H9 (cell line): ENCODE results near the gene SLC7A5. TPM values are rescaled to one million over a fixed set of nuclear protein-coding genes. Genes with fewer than 3 reads are reported as not detected.

Source experiments
- DNase-seq: peaks from one replicate; pipeline ENCODE4 v3.0.0-alpha.2; 2017
- H2AFZ ChIP-seq: one replicate; pipeline ENCODE4 v1.6.1; 2013; ENCODE audit warnings: mild to moderate bottlenecking, low read length, control low read depth, moderate library complexity
- H2AK5ac ChIP-seq: 2 replicates; pipeline ENCODE4 v1.6.1; 2013; ENCODE audit warnings: low read length, control low read depth, mixed read lengths; ENCODE audit not compliant: insufficient read length
- H2BK120ac ChIP-seq: one replicate; pipeline ENCODE4 v1.6.1; 2013; ENCODE audit warnings: low read depth, mild to moderate bottlenecking, low read length, control low read depth, inconsistent platforms; ENCODE audit not compliant: poor library complexity, severe bottlenecking
- H2BK12ac ChIP-seq: 2 replicates; pipeline ENCODE4 v1.6.1; 2013; ENCODE audit warnings: low read length, control low read depth, mixed read lengths, low read depth; ENCODE audit not compliant: insufficient read length
- H2BK15ac ChIP-seq: 2 replicates; pipeline ENCODE4 v1.6.1; 2013; ENCODE audit warnings: low read depth, low read length, control low read depth
- H2BK20ac ChIP-seq: one replicate; pipeline ENCODE4 v1.6.1; 2013; ENCODE audit warnings: low read depth, mild to moderate bottlenecking, low read length, control low read depth, inconsistent platforms; ENCODE audit not compliant: poor library complexity, severe bottlenecking
- H2BK5ac ChIP-seq: 2 replicates; pipeline ENCODE4 v1.6.1; 2013; ENCODE audit warnings: low read length, control low read depth, mixed read lengths; ENCODE audit not compliant: insufficient read length
- H3K14ac ChIP-seq: 2 replicates; pipeline ENCODE4 v1.6.1; 2013; ENCODE audit warnings: low read length, control low read depth; ENCODE audit not compliant: insufficient read depth
- H3K18ac ChIP-seq: 2 replicates; pipeline ENCODE4 v1.6.1; 2013; ENCODE audit warnings: low read depth, mild to moderate bottlenecking, mixed read lengths, low read length, control low read depth; ENCODE audit not compliant: insufficient read length
- H3K23ac ChIP-seq: 2 replicates; pipeline ENCODE4 v1.6.1; 2013; ENCODE audit warnings: low read length, control low read depth, mixed read lengths, low read depth; ENCODE audit not compliant: insufficient read length
- H3K23me2 ChIP-seq: 2 replicates; pipeline ENCODE4 v1.6.1; 2013; ENCODE audit warnings: low read depth, mild to moderate bottlenecking, mixed read lengths, low read length, control low read depth; ENCODE audit not compliant: insufficient read length, poor library complexity, severe bottlenecking
- H3K27ac ChIP-seq: 2 replicates; pipeline ENCODE4 v1.5.1; 2013; ENCODE audit warnings: low read length, control low read depth, mixed read lengths, low read depth; ENCODE audit not compliant: insufficient read length
- H3K27me3 ChIP-seq: 2 replicates; pipeline ENCODE4 v1.6.1; 2013; ENCODE audit warnings: low read length, control low read depth, inconsistent platforms; ENCODE audit not compliant: insufficient read depth
- H3K4ac ChIP-seq: 2 replicates; pipeline ENCODE4 v1.6.1; 2013; ENCODE audit warnings: low read depth, mild to moderate bottlenecking, control low read depth, inconsistent platforms, low read length, moderate library complexity
- H3K4me1 ChIP-seq: 2 replicates; pipeline ENCODE4 v1.6.1; 2013; ENCODE audit warnings: low read length, control low read depth, inconsistent platforms; ENCODE audit not compliant: insufficient read depth
- H3K4me2 ChIP-seq: 2 replicates; pipeline ENCODE4 v1.6.1; 2013; ENCODE audit warnings: low read length, control low read depth, mixed read lengths; ENCODE audit not compliant: insufficient read length, insufficient read depth
- H3K56ac ChIP-seq: 2 replicates; pipeline ENCODE4 v1.6.1; 2013; ENCODE audit warnings: low read depth, mild to moderate bottlenecking, mixed read lengths, low read length, control low read depth; ENCODE audit not compliant: insufficient read length
- H3K79me1 ChIP-seq: 2 replicates; pipeline ENCODE4 v1.6.1; 2013; ENCODE audit warnings: low read depth, mild to moderate bottlenecking, moderate library complexity, low read length, control low read depth, inconsistent platforms; ENCODE audit not compliant: insufficient read depth, poor library complexity, severe bottlenecking
- H3K79me2 ChIP-seq: 2 replicates; pipeline ENCODE4 v1.6.1; 2013; ENCODE audit warnings: low read length, control low read depth, inconsistent platforms; ENCODE audit not compliant: insufficient read depth
- H3K9ac ChIP-seq: 2 replicates; pipeline ENCODE4 v1.6.1; 2013; ENCODE audit warnings: low read length, control low read depth, mixed read lengths; ENCODE audit not compliant: insufficient read length; ENCODE audit errors: extremely low read depth
- H3K9me3 ChIP-seq: one replicate; pipeline ENCODE4 v1.6.1; 2013; ENCODE audit warnings: low read depth, low read length, inconsistent platforms; ENCODE audit not compliant: control insufficient read depth
- H3T11ph ChIP-seq: one replicate; pipeline ENCODE4 v1.6.1; 2013; ENCODE audit warnings: mild to moderate bottlenecking, low read length, control low read depth, inconsistent platforms
- H4K20me1 ChIP-seq: one replicate; pipeline ENCODE4 v1.6.1; 2013; ENCODE audit not compliant: control insufficient read depth, insufficient read length, insufficient read depth
- H4K5ac ChIP-seq: 2 replicates; pipeline ENCODE4 v1.6.1; 2013; ENCODE audit warnings: low read depth, mild to moderate bottlenecking, mixed read lengths, low read length, control low read depth; ENCODE audit not compliant: insufficient read length
- H4K8ac ChIP-seq: replicated peaks from 2 replicates; pipeline ENCODE4 v1.6.1; 2013; ENCODE audit warnings: low read length, control low read depth, mixed read lengths, low read depth; ENCODE audit not compliant: insufficient read length
- H4K91ac ChIP-seq: 2 replicates; pipeline ENCODE4 v1.6.1; 2013; ENCODE audit warnings: low read depth, mild to moderate bottlenecking, moderate library complexity, mixed read lengths, low read length, control low read depth; ENCODE audit not compliant: insufficient read length
- H3K27ac Mint-ChIP-seq, 3 experiments: 2 replicates in 2 of 3; 3 replicates in 1 of 3; pipeline ENCODE4 v1.8.0; 2020 to 2021; ENCODE audit warnings: mixed read lengths in 3 of 3, mild to moderate bottlenecking in 1 of 3, moderate library complexity in 1 of 3
- H3K27me3 Mint-ChIP-seq: 2 replicates; pipeline ENCODE4 v1.8.0; 2021; ENCODE audit warnings: low read depth, mild to moderate bottlenecking, moderate library complexity, mixed read lengths
- H3K36me3 Mint-ChIP-seq, 3 experiments: 2 replicates in 2 of 3; 3 replicates in 1 of 3; pipeline ENCODE4 v1.8.0; 2020 to 2021; ENCODE audit warnings: low read depth in 3 of 3, mixed read lengths in 3 of 3; ENCODE audit not compliant: insufficient read depth in 1 of 3
- H3K4me1 Mint-ChIP-seq, 2 experiments: 2 replicates each; pipeline ENCODE4 v1.8.0; 2020; ENCODE audit warnings: mixed read lengths in 2 of 2
- H3K4me3 Mint-ChIP-seq, 2 experiments: 2 replicates in 1 of 2; 3 replicates in 1 of 2; pipeline ENCODE4 v1.8.0; 2020 to 2021; ENCODE audit warnings: mild to moderate bottlenecking in 2 of 2, mixed read lengths in 2 of 2, moderate library complexity in 1 of 2
- H3K9me3 Mint-ChIP-seq, 2 experiments: 2 replicates in 1 of 2; 3 replicates in 1 of 2; pipeline ENCODE4 v1.8.0; 2020; ENCODE audit warnings: mild to moderate bottlenecking in 2 of 2, mixed read lengths in 2 of 2, moderate library complexity in 1 of 2
- WGBS: extraction: QIAGEN DNeasy Blood & Tissue Kit; methylation state at CpG from one replicate; pipeline ENCODE4 v1.1.7; 2013; ENCODE audit warnings: missing lambda C conversion rate, low lambda C conversion rate, mixed read lengths; ENCODE audit not compliant: insufficient read length; ENCODE audit errors: extremely low coverage; 5-methylcytosine and 5-hydroxymethylcytosine counted together
- total RNA-seq: library from RNA; stranded (reverse); gene quantifications from 2 replicates; pipeline ENCODE4 v1.2.1, GENCODE V29; 2021
- TF ChIP-seq, protein P1 (sequence below): fragments of 200-600 bp; sonication (generic); conservative IDR thresholded peaks from 3 replicates; pipeline ENCODE4 v1.8.0; 2021; ENCODE audit warnings: antibody characterized with exemption, mild to moderate bottlenecking

The SLC7A5 gene
- total RNA-seq, 1 experiment from 2014 or later, result 217 TPM

DNA sequence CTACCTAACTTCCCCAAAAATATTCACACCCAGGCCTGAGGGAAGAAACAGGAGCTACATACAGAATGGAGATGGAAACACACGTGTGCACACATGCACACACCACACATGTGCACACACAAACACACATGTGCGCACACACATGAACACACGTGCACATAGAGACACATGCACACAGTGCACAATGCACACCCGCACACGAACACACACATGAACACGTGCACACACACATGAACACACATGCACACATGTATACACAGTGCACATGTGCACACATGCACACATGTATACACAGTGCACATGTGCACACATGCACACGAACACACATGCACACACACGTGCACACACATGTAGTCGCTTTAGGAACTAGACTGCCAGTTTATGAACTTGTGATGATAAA is 48.2 kb upstream of the SLC7A5 start:
- Histone ChIP-seq H3K56ac (no peak overlapping the region), H3K79me2 (no peaks in the 10 kb centered on the region), H3K14ac (no peak overlapping the region), H3K4me2 (no peak overlapping the region), H3K27ac (no peak overlapping the region), H2BK15ac (no peak overlapping the region), H2AK5ac (no peak overlapping the region), H4K91ac (no peak overlapping the region), H2AFZ (no peak overlapping the region), H3K23ac (no peak overlapping the region), H4K5ac (no peak overlapping the region), H2BK20ac (no peak overlapping the region), H2BK120ac (no peak overlapping the region), H4K8ac (no peak overlapping the region), H3K4me1 (no peaks in the 10 kb centered on the region), H3K9ac (no peak overlapping the region), H4K20me1 (peaks cover 3% of the 10 kb centered on the region), H3K79me1 (no peaks in the 10 kb centered on the region), H3K27me3 (no peaks in the 10 kb centered on the region), H2BK12ac (no peak overlapping the region), H3K9me3 (no peaks in the 10 kb centered on the region), H3K4ac (no peak overlapping the region), H3T11ph (no peak overlapping the region), H3K23me2 (no peaks in the 10 kb centered on the region), H3K18ac (no peak overlapping the region), H2BK5ac (no peak overlapping the region)
- WGBS, result no CpG with 5 or more reads among the region's 9 CpGs
- peaks cover 5 to 11% of the 10 kb centered on the region in 2 experiments for H3K4me1 Mint-ChIP-seq
- DNase-seq, result no peak
- TF ChIP-seq, protein P1, sequence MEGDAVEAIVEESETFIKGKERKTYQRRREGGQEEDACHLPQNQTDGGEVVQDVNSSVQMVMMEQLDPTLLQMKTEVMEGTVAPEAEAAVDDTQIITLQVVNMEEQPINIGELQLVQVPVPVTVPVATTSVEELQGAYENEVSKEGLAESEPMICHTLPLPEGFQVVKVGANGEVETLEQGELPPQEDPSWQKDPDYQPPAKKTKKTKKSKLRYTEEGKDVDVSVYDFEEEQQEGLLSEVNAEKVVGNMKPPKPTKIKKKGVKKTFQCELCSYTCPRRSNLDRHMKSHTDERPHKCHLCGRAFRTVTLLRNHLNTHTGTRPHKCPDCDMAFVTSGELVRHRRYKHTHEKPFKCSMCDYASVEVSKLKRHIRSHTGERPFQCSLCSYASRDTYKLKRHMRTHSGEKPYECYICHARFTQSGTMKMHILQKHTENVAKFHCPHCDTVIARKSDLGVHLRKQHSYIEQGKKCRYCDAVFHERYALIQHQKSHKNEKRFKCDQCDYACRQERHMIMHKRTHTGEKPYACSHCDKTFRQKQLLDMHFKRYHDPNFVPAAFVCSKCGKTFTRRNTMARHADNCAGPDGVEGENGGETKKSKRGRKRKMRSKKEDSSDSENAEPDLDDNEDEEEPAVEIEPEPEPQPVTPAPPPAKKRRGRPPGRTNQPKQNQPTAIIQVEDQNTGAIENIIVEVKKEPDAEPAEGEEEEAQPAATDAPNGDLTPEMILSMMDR, result no peak
- H3K27ac Mint-ChIP-seq, result peak overlapping the region in 1 of 3 experiments; percentile 20; a peak in 1 of 7 replicates
- H3K9me3 Mint-ChIP-seq, result no peaks in the 10 kb centered on the region; a peak in 1 of 5 replicates
- no peak overlapping the region for H3K4me3 Mint-ChIP-seq
- H3K27me3 Mint-ChIP-seq, result peaks cover 5% of the 10 kb centered on the region
- H3K36me3 Mint-ChIP-seq, result no peaks in the 10 kb centered on the region; a peak in 1 of 7 replicates
